WTC11 (cell line): ENCODE data around the gene RAP2A.

ENCODE experiments used
- CTCF ChIP-seq: fragments of 200-600 bp; IDR thresholded peaks from 2 replicates; pipeline ENCODE4 v1.8.0; 2022; ENCODE audit warnings: antibody characterized with exemption
- ELF4 ChIP-seq: sonication (generic); formaldehyde crosslinking; IDR thresholded peaks from 2 replicates; pipeline ENCODE4 v1.8.1; 2022; ENCODE audit warnings: low read depth, mild to moderate bottlenecking, moderate library complexity, missing genetic modification reagents
- FOXK1 ChIP-seq: sonication (generic); formaldehyde crosslinking; IDR thresholded peaks from 2 replicates; pipeline ENCODE4 v1.8.0; 2022; ENCODE audit warnings: mild to moderate bottlenecking, moderate library complexity, missing genetic modification reagents
- IRF1 ChIP-seq: sonication (generic); formaldehyde crosslinking; IDR thresholded peaks from 2 replicates; pipeline ENCODE4 v1.8.0; 2023; ENCODE audit warnings: missing genetic modification reagents
- MAX ChIP-seq: sonication (generic); formaldehyde crosslinking; IDR thresholded peaks from 2 replicates; pipeline ENCODE4 v1.8.0; 2022; ENCODE audit warnings: mild to moderate bottlenecking, missing genetic modification reagents
- NFE2L1 ChIP-seq: sonication (generic); formaldehyde crosslinking; IDR thresholded peaks from 2 replicates; pipeline ENCODE4 v1.8.1; 2023; ENCODE audit warnings: missing genetic modification reagents
- NFYB ChIP-seq: sonication (generic); formaldehyde crosslinking; conservative IDR thresholded peaks from 2 replicates; pipeline ENCODE4 v1.8.0; 2022; ENCODE audit warnings: low read depth, missing genetic modification reagents
- NR3C1 ChIP-seq: sonication (generic); formaldehyde crosslinking; conservative IDR thresholded peaks from 2 replicates; pipeline ENCODE4 v1.8.1; 2023; ENCODE audit warnings: low read depth, mild to moderate bottlenecking, missing genetic modification reagents
- PREB ChIP-seq: sonication (generic); formaldehyde crosslinking; IDR thresholded peaks from 2 replicates; pipeline ENCODE4 v1.8.1; 2022; ENCODE audit warnings: mild to moderate bottlenecking, missing genetic modification reagents, moderate library complexity, borderline replicate concordance
- ZNF219 ChIP-seq: sonication (generic); formaldehyde crosslinking; IDR thresholded peaks from 2 replicates; pipeline ENCODE4 v1.8.0; 2023; ENCODE audit warnings: missing genetic modification reagents, mild to moderate bottlenecking, borderline replicate concordance
- TF ChIP-seq, protein P1 (sequence below): fragments of 250-450 bp; sonication (Bioruptor Pico); IDR thresholded peaks from 2 replicates; pipeline ENCODE4 v1.9.0; 2021; ENCODE audit warnings: moderate library complexity, mild to moderate bottlenecking, inconsistent platforms, borderline replicate concordance
- TF ChIP-seq, protein P2 (sequence below): sonication (generic); formaldehyde crosslinking; IDR thresholded peaks from 2 replicates; pipeline ENCODE4 v1.8.1; 2023; ENCODE audit warnings: mild to moderate bottlenecking, missing genetic modification reagents, moderate library complexity

DNA sequence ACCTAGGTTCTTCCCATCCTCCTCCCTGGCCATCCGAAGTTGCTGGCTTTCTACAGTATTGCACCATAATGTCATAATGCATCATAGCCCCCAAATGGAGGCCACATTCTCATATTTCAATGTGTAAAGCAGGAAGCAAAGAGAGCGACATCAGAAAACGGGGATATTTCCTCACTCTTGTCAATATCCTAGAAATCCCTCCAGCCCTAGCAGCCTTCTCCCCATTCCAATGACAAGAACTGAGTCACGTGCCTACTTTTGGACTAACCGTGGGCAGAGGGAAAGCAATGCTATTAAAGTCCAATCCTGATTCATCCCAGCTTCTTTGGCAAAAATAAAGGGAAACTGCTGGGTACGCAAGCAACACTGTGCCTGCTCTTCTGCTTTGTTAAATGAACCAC lies 4.3 kb upstream of the RAP2A start:
- no peak for TF ChIP-seq ZNF219 (CRISPR knock-in tag)
- TF ChIP-seq PREB (CRISPR knock-in tag): no peak
- TF ChIP-seq NFYB (CRISPR knock-in tag): no peak
- TF ChIP-seq IRF1 (CRISPR knock-in tag): no peak
- no peak for TF ChIP-seq ELF4
- TF ChIP-seq NR3C1: no peak
- TF ChIP-seq FOXK1 (CRISPR knock-in tag): no peak
- TF ChIP-seq CTCF: no peak
- TF ChIP-seq, protein P1, sequence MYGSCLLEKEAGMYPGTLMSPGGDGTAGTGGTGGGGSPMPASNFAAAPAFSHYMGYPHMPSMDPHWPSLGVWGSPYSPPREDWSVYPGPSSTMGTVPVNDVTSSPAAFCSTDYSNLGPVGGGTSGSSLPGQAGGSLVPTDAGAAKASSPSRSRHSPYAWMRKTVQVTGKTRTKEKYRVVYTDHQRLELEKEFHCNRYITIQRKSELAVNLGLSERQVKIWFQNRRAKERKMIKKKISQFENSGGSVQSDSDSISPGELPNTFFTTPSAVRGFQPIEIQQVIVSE (CRISPR knock-in tag): no peak
- no peak for TF ChIP-seq MAX (CRISPR knock-in tag)
- no peak for TF ChIP-seq NFE2L1 (CRISPR knock-in tag)
- TF ChIP-seq, protein P2, sequence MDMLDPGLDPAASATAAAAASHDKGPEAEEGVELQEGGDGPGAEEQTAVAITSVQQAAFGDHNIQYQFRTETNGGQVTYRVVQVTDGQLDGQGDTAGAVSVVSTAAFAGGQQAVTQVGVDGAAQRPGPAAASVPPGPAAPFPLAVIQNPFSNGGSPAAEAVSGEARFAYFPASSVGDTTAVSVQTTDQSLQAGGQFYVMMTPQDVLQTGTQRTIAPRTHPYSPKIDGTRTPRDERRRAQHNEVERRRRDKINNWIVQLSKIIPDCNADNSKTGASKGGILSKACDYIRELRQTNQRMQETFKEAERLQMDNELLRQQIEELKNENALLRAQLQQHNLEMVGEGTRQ: no peak
